Activated T-helper 1 cell treated with anti-CD3 and anti-CD28 coated beads, Interleukin-12 subunit alpha, Interleukin-12 subunit beta, Interleukin-2, Interleukin-4 antibody, amounts not matched to agents 30 ng/mL and 10 ng/mL and 1 ng/mL, durations not matched to agents 14 hours and 24 hours and 36 hours (primary cell): ENCODE results near the gene CD48. TPM values are rescaled to one million over a fixed set of nuclear protein-coding genes. Genes with fewer than 3 reads are reported as not detected.

Source experiments
- total RNA-seq: library from RNA; stranded (reverse); gene quantifications from 2 replicates; pipeline ENCODE4 v1.2.3, GENCODE V29; 2022

Gene CD48
- total RNA-seq, 1 donor from 2014 or later: 219 TPM

Other genes starting within 250 kb of the CD48 start
- gene SLAMF6, start 188.6 kb downstream of the CD48 start, total RNA-seq: 46.8 and 50.1 TPM in 2 replicates
- gene CD84, start 132.3 kb downstream of the CD48 start, total RNA-seq: 16.3 and 17.2 TPM in 2 replicates
- gene SLAMF1, start 64.8 kb downstream of the CD48 start, total RNA-seq: 118 TPM in 2 replicates
- gene SLAMF7, start 27.4 kb upstream of the CD48 start, total RNA-seq: 43.7 and 53.6 TPM in 2 replicates
- 0.49 and 0.71 TPM in 2 replicates for gene LY9, start 84.4 kb upstream of the CD48 start, total RNA-seq
- gene CD244, start 151.1 kb upstream of the CD48 start, total RNA-seq: 0.13 TPM in 1 of 2 replicates, not detected in the other
- not detected in 2 replicates for gene ITLN1, start 173.4 kb upstream of the CD48 start, total RNA-seq
- gene ITLN2, start 243.0 kb upstream of the CD48 start, total RNA-seq: not detected in 2 replicates